GM23338 (cell line): Measurements from ENCODE around the gene GP2. TPM values are rescaled to one million over a fixed set of nuclear protein-coding genes. Genes with fewer than 3 reads are reported as not detected.

Experiments used
- ATAC-seq: fragments of 200-7000 bp; cut with Tn5 transposase; 3 replicates; pipeline ENCODE4 v1.9.1; 2020
- DNase-seq: peaks from one replicate; pipeline ENCODE4 v3.0.0-alpha.2; 2015; ENCODE audit warnings: low spot score
- H2AFZ ChIP-seq: fragments of 200-600 bp; sonication (generic); 2 replicates; pipeline ENCODE4 v1.8.0; 2016; ENCODE audit warnings: antibody characterized with exemption, mild to moderate bottlenecking, moderate library complexity
- H3F3A ChIP-seq: fragments of 200-600 bp; sonication (generic); replicated peaks from 2 replicates; pipeline ENCODE4 v1.8.0; 2017; ENCODE audit warnings: antibody characterized with exemption, mixed run types, low read depth
- H3K27ac ChIP-seq: fragments of 200-600 bp; sonication (generic); 2 replicates; pipeline ENCODE4 v1.6.1; 2016; ENCODE audit warnings: low read depth
- H3K27me3 ChIP-seq: fragments of 200-600 bp; sonication (generic); 2 replicates; pipeline ENCODE4 v1.8.0; 2016; ENCODE audit warnings: mild to moderate bottlenecking, mixed run types, moderate library complexity; ENCODE audit not compliant: insufficient read depth
- H3K36me3 ChIP-seq: fragments of 200-600 bp; sonication (generic); 2 replicates; pipeline ENCODE4 v1.8.0; 2016; ENCODE audit warnings: mild to moderate bottlenecking; ENCODE audit not compliant: insufficient read depth
- H3K4me1 ChIP-seq: fragments of 200-600 bp; sonication (generic); 2 replicates; pipeline ENCODE4 v1.8.0; 2016; ENCODE audit warnings: mild to moderate bottlenecking, moderate library complexity; ENCODE audit not compliant: insufficient read depth
- H3K4me2 ChIP-seq: fragments of 200-600 bp; sonication (generic); 2 replicates; pipeline ENCODE4 v1.7.1; 2017; ENCODE audit warnings: mixed run types
- H3K4me3 ChIP-seq: fragments of 200-600 bp; sonication (generic); 2 replicates; pipeline ENCODE4 v1.6.1; 2016; ENCODE audit warnings: mixed run types
- H3K79me2 ChIP-seq: fragments of 200-600 bp; sonication (generic); replicated peaks from 2 replicates; pipeline ENCODE4 v1.8.0; 2017; ENCODE audit warnings: mild to moderate bottlenecking; ENCODE audit not compliant: insufficient read depth
- H3K9me2 ChIP-seq: fragments of 200-600 bp; sonication (generic); 2 replicates; pipeline ENCODE4 v1.8.0; 2017; ENCODE audit not compliant: insufficient read depth
- H4K20me1 ChIP-seq: fragments of 200-600 bp; sonication (generic); replicated peaks from 2 replicates; pipeline ENCODE4 v1.8.0; 2017; ENCODE audit warnings: mild to moderate bottlenecking; ENCODE audit not compliant: insufficient read depth
- H3K27ac Mint-ChIP-seq: 2 replicates; pipeline ENCODE4 v1.8.0; 2020; ENCODE audit warnings: inconsistent platforms, mild to moderate bottlenecking, moderate library complexity, mixed read lengths
- H3K27me3 Mint-ChIP-seq: 3 replicates; pipeline ENCODE4 v1.8.0; 2022; ENCODE audit warnings: low read depth, mild to moderate bottlenecking, moderate library complexity, mixed read lengths, inconsistent platforms; ENCODE audit not compliant: insufficient read depth, poor library complexity
- H3K36me3 Mint-ChIP-seq: 3 replicates; pipeline ENCODE4 v1.8.0; 2021; ENCODE audit warnings: low read depth, mild to moderate bottlenecking, inconsistent platforms, moderate library complexity, mixed read lengths
- H3K4me1 Mint-ChIP-seq: 3 replicates; pipeline ENCODE4 v1.8.0; 2020; ENCODE audit warnings: mild to moderate bottlenecking, inconsistent platforms, mixed read lengths
- H3K4me3 Mint-ChIP-seq: 3 replicates; pipeline ENCODE4 v1.8.0; 2021; ENCODE audit warnings: moderate library complexity, mild to moderate bottlenecking, inconsistent platforms, mixed read lengths
- H3K9me3 Mint-ChIP-seq: 3 replicates; pipeline ENCODE4 v1.8.0; 2020; ENCODE audit warnings: moderate library complexity, mild to moderate bottlenecking, inconsistent platforms, mixed read lengths
- CREB1 ChIP-seq: fragments of 250-450 bp; sonication (Bioruptor Pico); IDR thresholded peaks from 2 replicates; pipeline ENCODE4 v1.5.0; 2020; ENCODE audit warnings: low read depth, mild to moderate bottlenecking, moderate library complexity
- CTCF ChIP-seq, 2 experiments: fragments of 200-600 bp in 1 of 2; sonication (generic) in 1 of 2; conservative IDR thresholded peaks; 2 replicates each; pipeline versions ENCODE4 v1.5.1 to v1.6.1; 2016 to 2017; ENCODE audit warnings: antibody characterized with exemption in 2 of 2, low read depth in 2 of 2, mild to moderate bottlenecking in 2 of 2, moderate library complexity in 1 of 2
- ETS1 ChIP-seq: IDR thresholded peaks from 2 replicates; pipeline ENCODE4 v1.6.1; 2016; ENCODE audit warnings: antibody characterized with exemption
- EZH2 ChIP-seq: fragments of 200-600 bp; sonication (generic); IDR thresholded peaks from one replicate; pipeline ENCODE4 v1.8.0; 2017; ENCODE audit warnings: antibody characterized with exemption, mild to moderate bottlenecking, low read depth; ENCODE audit not compliant: unreplicated experiment
- EZH2phosphoT487 ChIP-seq: fragments of 200-600 bp; sonication (generic); IDR thresholded peaks from one replicate; pipeline ENCODE4 v1.8.1; 2018; ENCODE audit warnings: antibody characterized with exemption; ENCODE audit not compliant: unreplicated experiment
- JUNB ChIP-seq: IDR thresholded peaks from one replicate; pipeline ENCODE4 v1.6.1; 2016; ENCODE audit warnings: antibody characterized with exemption; ENCODE audit not compliant: unreplicated experiment
- STAT1 ChIP-seq: IDR thresholded peaks from one replicate; pipeline ENCODE4 v1.6.1; 2016; ENCODE audit warnings: antibody characterized with exemption; ENCODE audit not compliant: unreplicated experiment
- ZNF114 ChIP-seq: fragments of 250-450 bp; sonication (Bioruptor Pico); IDR thresholded peaks from 2 replicates; pipeline ENCODE4 v1.5.0; 2020; ENCODE audit warnings: mild to moderate bottlenecking, moderate library complexity
- ZNF331 ChIP-seq: fragments of 250-450 bp; sonication (Bioruptor Pico); IDR thresholded peaks from 2 replicates; pipeline ENCODE4 v1.5.0; 2020; ENCODE audit warnings: low read depth, mild to moderate bottlenecking, moderate library complexity
- ZNF462 ChIP-seq: fragments of 250-450 bp; sonication (Bioruptor Pico); IDR thresholded peaks from 2 replicates; pipeline ENCODE4 v1.5.0; 2020; ENCODE audit warnings: mild to moderate bottlenecking, moderate library complexity
- polyA plus RNA-seq: library from polyadenylated mRNA; unstranded; fragments of >200 nt; fragmentation: Nextera tagmentation; extraction: Ambion mirVana; gene quantifications from 2 replicates; pipeline ENCODE4 v1.2.1, GENCODE V29; 2016
- total RNA-seq: library from RNA; depleted of rRNA; stranded (reverse); fragments of >200 nt; shearing (Covaris generic); gene quantifications from 2 replicates; pipeline ENCODE4 v1.2.3, GENCODE V29; 2014
- TF ChIP-seq, protein P1 (sequence below): IDR thresholded peaks from one replicate; pipeline ENCODE4 v1.6.1; 2018; ENCODE audit warnings: antibody characterized with exemption; ENCODE audit not compliant: unreplicated experiment

GP2 gene
- total and polyA plus RNA-seq, 2 experiments from 2014 or later = not detected

DNA sequence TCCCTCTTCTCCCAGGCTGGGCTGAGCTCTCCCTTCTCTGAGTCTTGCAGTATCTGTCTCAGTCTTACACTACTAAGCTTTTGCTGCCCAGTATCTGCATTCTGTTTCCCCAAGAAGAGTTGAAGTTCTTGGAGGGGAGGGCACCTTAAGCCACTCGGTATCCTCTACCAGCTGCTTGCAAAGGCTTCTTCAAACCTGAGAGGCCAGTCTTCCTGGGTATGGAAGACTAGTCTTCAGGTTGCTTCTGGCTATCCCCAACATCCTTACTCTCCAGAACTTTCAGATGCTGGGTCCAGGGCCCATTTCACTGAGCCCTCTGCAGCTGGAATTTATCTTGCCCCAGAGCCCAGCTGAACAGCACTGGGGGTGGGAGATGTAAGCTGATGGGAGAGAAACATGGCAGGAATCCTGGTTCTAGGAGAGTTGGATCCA, 20.1 kb downstream of the GP2 start:
- Histone ChIP-seq H3K4me3 (no peak overlapping the region), H3K9me2 (no peaks in the 10 kb centered on the region), H3K79me2 (no peaks in the 10 kb centered on the region), H3K27ac (no peak overlapping the region), H3K36me3 (no peaks in the 10 kb centered on the region), H4K20me1 (no peaks in the 10 kb centered on the region), H3K4me2 (no peak overlapping the region), H3F3A (no peaks in the 10 kb centered on the region), H3K4me1 (no peaks in the 10 kb centered on the region), H2AFZ (no peak overlapping the region), H3K27me3 (no peaks in the 10 kb centered on the region)
- Mint-ChIP-seq H3K27me3 (peaks cover 2% of the 10 kb centered on the region), H3K27ac (no peak overlapping the region), H3K36me3 (no peaks in the 10 kb centered on the region), H3K9me3 (no peaks in the 10 kb centered on the region), H3K4me1 (no peaks in the 10 kb centered on the region), H3K4me3 (no peak overlapping the region)
- no peak for DNase-seq
- no peak for ATAC-seq
- TF ChIP-seq STAT1 (no peak), CTCF (conservative IDR thresholded peaks at IDR 0.05; ENCODE audit: low read depth in 2 of 2) (no peak), ZNF331 (CRISPR knock-in tag) (no peak), EZH2 (no peak), EZH2phosphoT487 (no peak), JUNB (no peak), ZNF462 (CRISPR knock-in tag) (no peak), CREB1 (CRISPR knock-in tag) (no peak), ETS1 (no peak), ZNF114 (CRISPR knock-in tag) (no peak)
- TF ChIP-seq, protein P1, sequence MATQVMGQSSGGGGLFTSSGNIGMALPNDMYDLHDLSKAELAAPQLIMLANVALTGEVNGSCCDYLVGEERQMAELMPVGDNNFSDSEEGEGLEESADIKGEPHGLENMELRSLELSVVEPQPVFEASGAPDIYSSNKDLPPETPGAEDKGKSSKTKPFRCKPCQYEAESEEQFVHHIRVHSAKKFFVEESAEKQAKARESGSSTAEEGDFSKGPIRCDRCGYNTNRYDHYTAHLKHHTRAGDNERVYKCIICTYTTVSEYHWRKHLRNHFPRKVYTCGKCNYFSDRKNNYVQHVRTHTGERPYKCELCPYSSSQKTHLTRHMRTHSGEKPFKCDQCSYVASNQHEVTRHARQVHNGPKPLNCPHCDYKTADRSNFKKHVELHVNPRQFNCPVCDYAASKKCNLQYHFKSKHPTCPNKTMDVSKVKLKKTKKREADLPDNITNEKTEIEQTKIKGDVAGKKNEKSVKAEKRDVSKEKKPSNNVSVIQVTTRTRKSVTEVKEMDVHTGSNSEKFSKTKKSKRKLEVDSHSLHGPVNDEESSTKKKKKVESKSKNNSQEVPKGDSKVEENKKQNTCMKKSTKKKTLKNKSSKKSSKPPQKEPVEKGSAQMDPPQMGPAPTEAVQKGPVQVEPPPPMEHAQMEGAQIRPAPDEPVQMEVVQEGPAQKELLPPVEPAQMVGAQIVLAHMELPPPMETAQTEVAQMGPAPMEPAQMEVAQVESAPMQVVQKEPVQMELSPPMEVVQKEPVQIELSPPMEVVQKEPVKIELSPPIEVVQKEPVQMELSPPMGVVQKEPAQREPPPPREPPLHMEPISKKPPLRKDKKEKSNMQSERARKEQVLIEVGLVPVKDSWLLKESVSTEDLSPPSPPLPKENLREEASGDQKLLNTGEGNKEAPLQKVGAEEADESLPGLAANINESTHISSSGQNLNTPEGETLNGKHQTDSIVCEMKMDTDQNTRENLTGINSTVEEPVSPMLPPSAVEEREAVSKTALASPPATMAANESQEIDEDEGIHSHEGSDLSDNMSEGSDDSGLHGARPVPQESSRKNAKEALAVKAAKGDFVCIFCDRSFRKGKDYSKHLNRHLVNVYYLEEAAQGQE = no peak
